IMR-90 (cell line): Measurements from ENCODE around the gene CCDC63. TPM values are rescaled to one million over a fixed set of nuclear protein-coding genes. Genes with fewer than 3 reads are reported as not detected.

ENCODE experiments used
- ATAC-seq: fragments of 200-7000 bp; cut with Tn5 transposase; 2 replicates; pipeline ENCODE4 v1.9.1; 2020; ENCODE audit warnings: low read depth, mild to moderate bottlenecking, moderate library complexity
- BruUV-seq: library from RNA; stranded (reverse); fragments of 400-500 nt; replicated peaks from 2 replicates; lab custom pipeline; 2021; lab: Mats Ljungman, UMichigan
- CTCF ChIA-PET: fragments of 300-600 bp; formaldehyde crosslinking; extraction: SDS; loops from one replicate; lab custom pipeline; 2021; ENCODE audit warnings: antibody characterized with exemption; lab: Yijun Ruan, JAX
- POLR2A ChIA-PET: fragments of 300-600 bp; sonication (Branson Sonifier 250); formaldehyde crosslinking; loops from one replicate; lab custom pipeline; 2022; ENCODE audit warnings: antibody characterized with exemption; ENCODE audit not compliant: unreplicated experiment; lab: Charles Lee
- DNase-seq: peaks from one replicate; pipeline ENCODE4 v3.0.0; 2013
- H2AFZ ChIP-seq: replicated peaks from 2 replicates; pipeline ENCODE3; 2013; ENCODE audit warnings: low read length, mild to moderate bottlenecking; ENCODE audit not compliant: poor library complexity
- H2AK5ac ChIP-seq: 2 replicates; pipeline ENCODE4 v1.6.1; 2013; ENCODE audit warnings: low read depth, low read length, inconsistent platforms
- H2AK9ac ChIP-seq: replicated peaks from 2 replicates; pipeline ENCODE3; 2013; ENCODE audit warnings: mild to moderate bottlenecking, low read depth, low read length, moderate library complexity; ENCODE audit not compliant: poor library complexity
- H2BK120ac ChIP-seq: 2 replicates; pipeline ENCODE4 v1.6.1; 2013; ENCODE audit warnings: low read depth, low read length, inconsistent platforms
- H2BK15ac ChIP-seq: 3 replicates; pipeline ENCODE4 v1.6.1; 2013; ENCODE audit warnings: low read depth, low read length, inconsistent platforms
- H2BK20ac ChIP-seq: 2 replicates; pipeline ENCODE4 v1.6.1; 2013; ENCODE audit warnings: low read depth, mild to moderate bottlenecking, inconsistent platforms, low read length, moderate library complexity
- H2BK5ac ChIP-seq: 2 replicates; pipeline ENCODE4 v1.6.1; 2013; ENCODE audit warnings: mild to moderate bottlenecking, low read depth, low read length, inconsistent platforms; ENCODE audit not compliant: poor library complexity, severe bottlenecking
- H3K14ac ChIP-seq: replicated peaks from 2 replicates; pipeline ENCODE4 v1.6.1; 2013; ENCODE audit warnings: low read depth, low read length, inconsistent platforms
- H3K18ac ChIP-seq: 2 replicates; pipeline ENCODE4 v1.6.1; 2013; ENCODE audit warnings: low read depth, low read length, control low read depth
- H3K23ac ChIP-seq: 2 replicates; pipeline ENCODE4 v1.6.1; 2013; ENCODE audit warnings: low read depth, low read length, inconsistent platforms
- H3K27ac ChIP-seq: 2 replicates; pipeline ENCODE4 v1.5.1; 2013; ENCODE audit warnings: mild to moderate bottlenecking, control low read depth, low read length; ENCODE audit not compliant: insufficient read depth
- H3K27me3 ChIP-seq: 2 replicates; pipeline ENCODE4 v1.6.1; 2013; ENCODE audit warnings: low read length; ENCODE audit not compliant: control insufficient read depth, insufficient read depth
- H3K36me3 ChIP-seq: 2 replicates; pipeline ENCODE4 v1.6.1; 2013; ENCODE audit warnings: low read length, mixed read lengths; ENCODE audit not compliant: control insufficient read depth, insufficient read depth
- H3K4ac ChIP-seq: 2 replicates; pipeline ENCODE4 v1.6.1; 2013; ENCODE audit warnings: low read depth, low read length, inconsistent platforms
- H3K4me1 ChIP-seq: 2 replicates; pipeline ENCODE4 v1.6.1; 2013; ENCODE audit warnings: low read length, mixed read lengths; ENCODE audit not compliant: control insufficient read depth, insufficient read depth
- H3K4me2 ChIP-seq: 2 replicates; pipeline ENCODE4 v1.6.1; 2013; ENCODE audit warnings: low read depth, mild to moderate bottlenecking, control low read depth, low read length, moderate library complexity
- H3K4me3 ChIP-seq: 2 replicates; pipeline ENCODE4 v1.5.1; 2013; ENCODE audit warnings: low read depth, mild to moderate bottlenecking, control low read depth, low read length, moderate library complexity; ENCODE audit not compliant: insufficient read depth
- H3K56ac ChIP-seq: 2 replicates; pipeline ENCODE4 v1.6.1; 2013; ENCODE audit warnings: low read length, inconsistent platforms; ENCODE audit not compliant: insufficient read depth; ENCODE audit errors: extremely low read depth
- H3K79me1 ChIP-seq, 2 experiments: 2 replicates each; pipeline ENCODE4 v1.6.1; 2013; ENCODE audit warnings: low read length in 2 of 2, inconsistent platforms in 1 of 2, low read depth in 1 of 2
- H3K9ac ChIP-seq: 2 replicates; pipeline ENCODE4 v1.6.1; 2013; ENCODE audit warnings: low read depth, low read length, control low read depth
- H3K9me1 ChIP-seq: 2 replicates; pipeline ENCODE4 v1.6.1; 2013; ENCODE audit warnings: low read length, inconsistent platforms; ENCODE audit not compliant: insufficient read depth
- H3K9me3 ChIP-seq: 2 replicates; pipeline ENCODE4 v1.6.1; 2013; ENCODE audit warnings: low read length; ENCODE audit not compliant: control insufficient read depth, insufficient read depth
- H4K20me1 ChIP-seq: 2 replicates; pipeline ENCODE4 v1.6.1; 2013; ENCODE audit warnings: low read length, inconsistent platforms; ENCODE audit not compliant: insufficient read depth
- H4K5ac ChIP-seq: 2 replicates; pipeline ENCODE4 v1.6.1; 2013; ENCODE audit warnings: mild to moderate bottlenecking, low read depth, low read length, control low read depth
- H4K8ac ChIP-seq, 2 experiments: 2 replicates each; pipeline ENCODE4 v1.6.1; 2013; ENCODE audit warnings: low read depth in 2 of 2, low read length in 2 of 2, control low read depth in 1 of 2, inconsistent platforms in 1 of 2
- H4K91ac ChIP-seq: 2 replicates; pipeline ENCODE4 v1.6.1; 2013; ENCODE audit warnings: low read depth, low read length, inconsistent platforms; ENCODE audit not compliant: insufficient read depth
- BHLHE40 ChIP-seq: fragments of 150-350 bp; IDR thresholded peaks from 2 replicates; pipeline ENCODE4 v1.6.1; 2016; ENCODE audit warnings: mild to moderate bottlenecking, low read depth, low read length
- CEBPB ChIP-seq: IDR thresholded peaks from 2 replicates; pipeline ENCODE4 v1.6.1; 2012; ENCODE audit warnings: low read depth, low read length, improper control_type of control experiment
- CHD1 ChIP-seq: IDR thresholded peaks from 2 replicates; pipeline ENCODE4 v1.6.1; 2012; ENCODE audit warnings: low read depth, low read length, improper control_type of control experiment
- CTCF ChIP-seq: conservative IDR thresholded peaks from 2 replicates; pipeline ENCODE4 v1.5.1; 2012; ENCODE audit warnings: mild to moderate bottlenecking, low read depth, low read length, improper control_type of control experiment
- ELK1 ChIP-seq: fragments of 150-350 bp; IDR thresholded peaks from 2 replicates; pipeline ENCODE4 v1.6.1; 2016; ENCODE audit warnings: low read depth, mild to moderate bottlenecking, low read length, moderate library complexity, borderline replicate concordance
- FOS ChIP-seq: fragments of 150-350 bp; IDR thresholded peaks from 2 replicates; pipeline ENCODE4 v1.6.1; 2016; ENCODE audit warnings: low read depth, low read length
- MAFK ChIP-seq: IDR thresholded peaks from 2 replicates; pipeline ENCODE4 v1.6.1; 2012; ENCODE audit warnings: low read depth, low read length, improper control_type of control experiment
- MAZ ChIP-seq: IDR thresholded peaks from 2 replicates; pipeline ENCODE4 v1.6.1; 2012; ENCODE audit warnings: low read depth, mild to moderate bottlenecking, low read length, improper control_type of control experiment, moderate library complexity, borderline replicate concordance
- MXI1 ChIP-seq: IDR thresholded peaks from 2 replicates; pipeline ENCODE4 v1.6.1; 2012; ENCODE audit warnings: low read depth, mild to moderate bottlenecking, low read length, moderate library complexity, borderline replicate concordance
- POLR2A ChIP-seq: IDR thresholded peaks from 2 replicates; pipeline ENCODE4 v1.6.1; 2012; ENCODE audit warnings: mild to moderate bottlenecking, low read depth, low read length
- RAD21 ChIP-seq: IDR thresholded peaks from 2 replicates; pipeline ENCODE4 v1.6.1; 2012; ENCODE audit warnings: low read length, improper control_type of control experiment
- RCOR1 ChIP-seq: IDR thresholded peaks from 2 replicates; pipeline ENCODE4 v1.6.1; 2012; ENCODE audit warnings: mild to moderate bottlenecking, low read length, improper control_type of control experiment; ENCODE audit not compliant: insufficient replicate concordance
- RFX5 ChIP-seq: IDR thresholded peaks from 2 replicates; pipeline ENCODE4 v1.8.0; 2012; ENCODE audit warnings: low read depth, mild to moderate bottlenecking, low read length, moderate library complexity
- SMC3 ChIP-seq: fragments of 150-350 bp; IDR thresholded peaks from 2 replicates; pipeline ENCODE4 v1.6.1; 2016; ENCODE audit warnings: low read depth, mild to moderate bottlenecking, antibody characterized with exemption, low read length, moderate library complexity
- USF2 ChIP-seq: fragments of 150-350 bp; IDR thresholded peaks from 2 replicates; pipeline ENCODE4 v1.6.1; 2017; ENCODE audit warnings: mild to moderate bottlenecking, antibody characterized with exemption, low read length, low read depth
- WGBS, 2 experiments: methylation state at CpG; one replicate each; pipeline versions ENCODE4 v1.1.5 to v1.1.7; 2013; ENCODE audit warnings: missing lambda C conversion rate in 2 of 2; ENCODE audit not compliant: insufficient read length in 1 of 2; ENCODE audit errors: extremely low coverage in 2 of 2; 5-methylcytosine and 5-hydroxymethylcytosine counted together
- dilution Hi-C: fragments of 300-500 bp; cut with HindIII; formaldehyde crosslinking; loops from one replicate; pipeline ENCODE4 v1.14.3; 2018; ENCODE audit warnings: low sequenced_read_pairs; ENCODE audit not compliant: unreplicated experiment
- in situ Hi-C: fragments of 300-500 bp; cut with MboI; formaldehyde crosslinking; loops from 3 replicates; pipeline ENCODE4 v1.14.3; 2019; ENCODE audit warnings: low sequenced_read_pairs, inconsistent platforms, mixed read lengths
- intact Hi-C: fragments of 100-400 bp; cut with micrococcal nuclease; formaldehyde crosslinking; loops from 2 replicates; pipeline ENCODE4 v1.10.0; 2022
- polyA plus RNA-seq, 3 experiments: library from polyadenylated mRNA; depleted of rRNA; stranded (reverse); fragments of >200 nt; gene quantifications; 2 replicates each; pipeline ENCODE4 v1.2.3, GENCODE V29; 2012; ENCODE audit warnings: low replicate concordance in 1 of 3
- total RNA-seq: library from RNA; depleted of rRNA; stranded (reverse); fragments of >200 nt; gene quantifications from 2 replicates; pipeline ENCODE4 v1.2.3, GENCODE V29; 2012

The CCDC63 gene
- total and polyA plus RNA-seq, 2 of the 4 experiments (the other 2 are of a cell fraction), result not detected

- no peak overlapping the region for H2BK5ac ChIP-seq
- dilution Hi-C loops, result no loop called here
- DNase-seq, result no peak
Measured at GRCh38 chr12:110811972-110812371, 34.8 kb upstream of the CCDC63 start.

More at GRCh38 chr12:110811972-110812371, 34.8 kb upstream of the CCDC63 start:
- H3K9me3 ChIP-seq, result no peaks in the 10 kb centered on the region
- in situ Hi-C loops (no loop called here), intact Hi-C loops (no loop called here)
- ATAC-seq, result no peak
- H3K56ac ChIP-seq, result no peak overlapping the region
- H3K36me3 ChIP-seq, result no peaks in the 10 kb centered on the region
- WGBS, 2 experiments, result 47% methylated on average over 3 of the region's 6 CpGs; no CpG with 5 or more reads in 1 of the 2 experiments
- no peak overlapping the region for H2BK15ac ChIP-seq
- BruUV-seq, result no TSS peak
- no peaks in the 10 kb centered on the region for H3K9me1 ChIP-seq
- no peaks in the 10 kb centered on the region for H4K20me1 ChIP-seq
- H3K18ac ChIP-seq, result no peak overlapping the region
- no peak overlapping the region for H2AK9ac ChIP-seq
- H3K27ac ChIP-seq, result no peak overlapping the region
- no peak overlapping the region for H4K91ac ChIP-seq
- H3K9ac ChIP-seq, result no peak overlapping the region
- no peak overlapping the region for H2AK5ac ChIP-seq
- no peak overlapping the region for H2BK20ac ChIP-seq
- H3K4ac ChIP-seq, result no peak overlapping the region
- H3K27me3 ChIP-seq, result peaks cover 4% of the 10 kb centered on the region
- no peaks in the 10 kb centered on the region for H3K79me1 ChIP-seq
- ChIA-PET CTCF (no interaction called here), POLR2A (no interaction called here)
- H4K8ac ChIP-seq, result no peak overlapping the region
- H3K23ac ChIP-seq, result no peak overlapping the region
- no peak for TF ChIP-seq CTCF
- TF ChIP-seq MAFK, result no peak
- no peak for TF ChIP-seq CHD1
- no peak for TF ChIP-seq FOS
- no peak for TF ChIP-seq RAD21
- TF ChIP-seq BHLHE40, result no peak
- TF ChIP-seq POLR2A, result no peak
- no peak for TF ChIP-seq USF2
- TF ChIP-seq CEBPB, result no peak
- TF ChIP-seq RFX5, result no peak
- TF ChIP-seq RCOR1, result no peak
- no peak for TF ChIP-seq MXI1
- no peak for TF ChIP-seq ELK1
- no peak for TF ChIP-seq SMC3
- no peak for TF ChIP-seq MAZ
- H3K14ac ChIP-seq, result no peak overlapping the region
- H3K4me2 ChIP-seq, result no peak overlapping the region
- no peaks in the 10 kb centered on the region for H3K4me1 ChIP-seq
- H4K5ac ChIP-seq, result no peak overlapping the region
- no peak overlapping the region for H2AFZ ChIP-seq
- no peak overlapping the region for H3K4me3 ChIP-seq
- no peak overlapping the region for H2BK120ac ChIP-seq
